Ishikawa (cell line): ENCODE measurements around the gene IDI2.

Source experiments
- CEBPB ChIP-seq: IDR thresholded peaks from 2 replicates; pipeline ENCODE4 v1.6.1; 2012
- CREB1 ChIP-seq: IDR thresholded peaks from 2 replicates; pipeline ENCODE4 v1.6.1; 2012; ENCODE audit warnings: low read depth
- EGR1 ChIP-seq: IDR thresholded peaks from 2 replicates; pipeline ENCODE4 v1.6.1; 2012
- EP300 ChIP-seq: IDR thresholded peaks from 2 replicates; pipeline ENCODE4 v1.6.1; 2012; ENCODE audit warnings: borderline replicate concordance
- FOXM1 ChIP-seq: IDR thresholded peaks from 2 replicates; pipeline ENCODE4 v1.6.1; 2012; ENCODE audit warnings: low read depth, borderline replicate concordance
- MAX ChIP-seq: IDR thresholded peaks from 2 replicates; pipeline ENCODE4 v1.6.1; 2012
- NFIC ChIP-seq: IDR thresholded peaks from 2 replicates; pipeline ENCODE4 v1.6.1; 2012
- RAD21 ChIP-seq: IDR thresholded peaks from 2 replicates; pipeline ENCODE4 v1.6.1; 2012; ENCODE audit warnings: low read depth
- REST ChIP-seq: IDR thresholded peaks from 2 replicates; pipeline ENCODE4 v1.6.1; 2012; ENCODE audit warnings: low read depth, mild to moderate bottlenecking
- TAF1 ChIP-seq: IDR thresholded peaks from 2 replicates; pipeline ENCODE4 v1.6.1; 2012; ENCODE audit warnings: low read depth, mild to moderate bottlenecking
- TCF12 ChIP-seq: IDR thresholded peaks from 2 replicates; pipeline ENCODE4 v1.6.1; 2012; ENCODE audit warnings: low read depth
- TEAD4 ChIP-seq: IDR thresholded peaks from 2 replicates; pipeline ENCODE4 v1.6.1; 2012
- USF1 ChIP-seq: IDR thresholded peaks from 2 replicates; pipeline ENCODE4 v1.6.1; 2012
- YY1 ChIP-seq: IDR thresholded peaks from 2 replicates; pipeline ENCODE4 v1.6.1; 2012; ENCODE audit warnings: low read depth
- ZBTB7A ChIP-seq: IDR thresholded peaks from 2 replicates; pipeline ENCODE4 v1.6.1; 2012; ENCODE audit warnings: low read depth

Gene IDI2

GRCh38 chr10:986137-986825 is 39.4 kb downstream of the IDI2 start:
- TF ChIP-seq TEAD4 (no peak), CEBPB (no peak)

GRCh38 chr10:985361-985760 is 40.3 kb downstream of the IDI2 start:
- no peak for TF ChIP-seq NFIC
- no peak for TF ChIP-seq REST
- TF ChIP-seq MAX = no peak
- TF ChIP-seq TAF1 = no peak
- no peak for TF ChIP-seq CREB1
- TF ChIP-seq TCF12 = no peak
- no peak for TF ChIP-seq ZBTB7A
- no peak for TF ChIP-seq YY1
- no peak for TF ChIP-seq USF1

GRCh38 chr10:983971-984655 is 41.5 kb downstream of the IDI2 start:
- TF ChIP-seq MAX (no peak), CREB1 (no peak), TAF1 (no peak), NFIC (no peak), TCF12 (no peak), RAD21 (no peak), ZBTB7A (no peak), REST (no peak), EP300 (no peak), FOXM1 (no peak), CEBPB (no peak), YY1 (no peak)

GRCh38 chr10:983401-983800 is 42.3 kb downstream of the IDI2 start:
- TF ChIP-seq ZBTB7A = no peak
- TF ChIP-seq EGR1 = no peak
- no peak for TF ChIP-seq FOXM1
- no peak for TF ChIP-seq YY1
- no peak for TF ChIP-seq CEBPB
- TF ChIP-seq NFIC = no peak
- TF ChIP-seq TAF1 = no peak
- no peak for TF ChIP-seq RAD21
- no peak for TF ChIP-seq REST
- no peak for TF ChIP-seq USF1
- TF ChIP-seq EP300 = no peak
- no peak for TF ChIP-seq TCF12
- TF ChIP-seq MAX = no peak
- no peak for TF ChIP-seq TEAD4
- no peak for TF ChIP-seq CREB1
